NCI-H524 treated with DMSO at 0.1 percent for 48 hours (cell line): ENCODE results near the gene MAPK9.
"Not testable (repeated sequence)": the region's sequence is repeated elsewhere in the genome, so short reads cannot be mapped to it uniquely, and the experiment has no call there.

Source experiments
- DNase-seq: peaks from one replicate; lab custom pipeline; 2025; lab: John Stamatoyannopoulos, UW

The MAPK9 gene

DNA sequence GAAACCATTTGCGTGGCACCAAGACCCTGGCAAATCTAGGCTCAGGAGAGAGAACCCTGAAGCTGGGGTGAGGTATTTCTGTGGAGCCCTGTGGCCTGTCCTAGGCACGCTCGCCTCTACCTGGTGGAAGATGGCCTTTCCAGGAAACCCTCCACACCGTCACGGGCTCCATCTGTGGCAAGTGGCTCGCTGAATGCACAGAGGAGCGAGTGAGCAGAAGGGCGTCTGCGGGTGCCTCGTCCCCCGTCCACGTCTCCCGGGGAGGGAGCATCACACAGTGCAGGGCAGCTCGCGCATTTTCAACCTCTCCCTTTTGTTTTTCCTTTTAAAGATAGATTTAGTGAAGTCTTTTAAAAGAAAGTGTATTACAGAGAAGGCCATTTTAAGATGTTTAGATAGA lies 57.6 kb downstream of the MAPK9 start:
- no peak for DNase-seq

DNA sequence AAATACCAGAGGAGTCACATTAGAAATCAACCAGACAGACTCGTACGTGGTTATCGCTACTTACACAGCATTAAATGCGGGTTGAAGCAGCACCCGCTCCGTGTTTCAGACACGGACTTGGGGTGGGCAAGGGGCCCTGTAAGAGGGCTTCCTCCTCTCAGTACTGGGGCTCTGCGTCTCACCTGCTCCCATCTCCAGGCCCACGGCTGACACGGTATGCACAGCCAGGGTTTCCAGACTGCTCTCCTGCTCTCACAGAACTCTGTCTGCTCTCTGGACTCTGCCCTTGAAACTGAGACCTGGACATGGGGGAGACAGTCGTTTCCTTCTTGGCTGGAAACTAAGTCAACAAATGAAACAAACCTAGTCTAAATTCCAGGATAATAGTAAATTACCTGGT lies 58.2 kb downstream of the MAPK9 start:
- no peak for DNase-seq

DNA sequence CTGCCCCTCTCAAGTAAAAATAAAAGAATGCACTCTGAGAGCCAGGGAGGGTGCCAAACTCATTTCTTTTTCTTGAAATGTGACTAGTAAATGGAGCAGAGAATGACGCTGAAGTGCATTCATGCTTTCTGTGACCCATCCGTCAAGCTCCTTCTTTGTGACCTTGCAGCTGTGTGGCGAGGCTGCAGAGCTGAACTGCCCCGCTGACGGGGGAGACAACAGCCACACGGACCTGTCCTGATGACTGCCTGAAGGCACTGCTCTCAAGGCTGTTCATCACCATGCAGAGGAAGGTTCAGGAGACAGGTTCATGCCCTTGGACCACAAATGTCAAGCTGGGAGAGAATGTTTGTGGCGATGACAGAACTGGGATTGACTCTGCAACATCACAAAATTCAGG lies 61.9 kb downstream of the MAPK9 start:
- DNase-seq = no peak

DNA sequence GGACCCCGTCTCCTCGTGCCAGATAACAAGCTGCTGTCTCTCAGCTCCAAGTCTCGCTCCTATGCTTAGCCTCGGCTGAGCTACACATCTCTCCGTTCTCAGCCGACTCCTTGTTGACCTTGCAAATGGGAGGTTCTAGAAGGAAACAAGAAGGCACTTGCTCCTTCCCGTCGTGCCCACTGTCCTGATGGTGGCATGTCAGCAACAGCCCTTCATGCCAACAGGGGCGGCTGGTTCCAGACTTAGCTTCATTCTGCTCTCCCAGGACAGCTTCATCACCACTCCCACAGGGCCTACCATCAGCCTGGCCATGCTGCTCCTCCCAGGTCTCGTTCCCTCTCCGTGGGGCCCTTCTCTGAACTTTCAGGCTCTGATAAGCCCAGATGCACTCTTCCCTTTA lies 69.8 kb downstream of the MAPK9 start:
- DNase-seq = no peak

DNA sequence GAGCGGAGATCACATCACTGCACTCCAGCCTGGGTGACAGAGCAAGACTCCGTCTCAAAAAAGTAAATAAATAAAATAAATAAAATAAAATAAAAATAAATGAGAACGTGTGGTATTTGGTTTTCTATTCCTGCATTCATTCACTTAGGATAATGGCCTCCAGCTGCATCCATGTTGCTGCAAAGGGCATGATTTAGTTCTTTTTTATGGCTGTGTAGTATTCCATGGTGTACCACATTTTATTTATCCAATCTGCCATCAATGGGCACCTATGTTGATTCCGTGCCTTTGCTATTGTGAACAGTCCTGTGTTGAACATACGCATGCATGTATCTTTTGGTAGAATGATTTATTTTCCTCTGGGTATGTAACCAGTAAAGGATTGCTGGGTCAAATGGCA lies 74.1 kb downstream of the MAPK9 start:
- no peak for DNase-seq

DNA sequence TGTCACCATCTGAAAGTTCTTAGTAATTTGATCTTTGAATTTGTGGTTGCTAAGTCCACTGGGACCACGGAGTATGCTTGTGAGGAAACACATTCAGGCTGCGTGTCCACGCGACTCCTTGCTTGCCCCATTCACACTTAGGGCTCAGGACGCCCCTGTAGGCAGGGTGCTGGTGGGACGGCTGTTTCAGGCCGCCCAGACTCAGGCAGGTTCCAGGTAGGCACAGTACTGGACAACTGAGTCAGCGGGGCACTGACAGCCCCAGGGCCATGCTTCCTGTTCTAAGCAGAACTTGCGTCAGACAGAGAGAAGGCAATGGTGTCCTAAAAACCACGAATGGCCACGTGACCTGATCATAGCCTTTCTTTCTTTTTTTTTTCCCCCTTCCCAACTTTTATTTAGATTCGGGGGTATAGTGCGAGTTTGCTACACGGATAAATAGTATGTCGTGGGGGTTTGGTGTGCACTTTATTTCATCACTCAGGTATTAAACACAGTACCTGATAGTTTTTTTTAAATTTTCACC lies 75.2 kb downstream of the MAPK9 start:
- DNase-seq = no peak

DNA sequence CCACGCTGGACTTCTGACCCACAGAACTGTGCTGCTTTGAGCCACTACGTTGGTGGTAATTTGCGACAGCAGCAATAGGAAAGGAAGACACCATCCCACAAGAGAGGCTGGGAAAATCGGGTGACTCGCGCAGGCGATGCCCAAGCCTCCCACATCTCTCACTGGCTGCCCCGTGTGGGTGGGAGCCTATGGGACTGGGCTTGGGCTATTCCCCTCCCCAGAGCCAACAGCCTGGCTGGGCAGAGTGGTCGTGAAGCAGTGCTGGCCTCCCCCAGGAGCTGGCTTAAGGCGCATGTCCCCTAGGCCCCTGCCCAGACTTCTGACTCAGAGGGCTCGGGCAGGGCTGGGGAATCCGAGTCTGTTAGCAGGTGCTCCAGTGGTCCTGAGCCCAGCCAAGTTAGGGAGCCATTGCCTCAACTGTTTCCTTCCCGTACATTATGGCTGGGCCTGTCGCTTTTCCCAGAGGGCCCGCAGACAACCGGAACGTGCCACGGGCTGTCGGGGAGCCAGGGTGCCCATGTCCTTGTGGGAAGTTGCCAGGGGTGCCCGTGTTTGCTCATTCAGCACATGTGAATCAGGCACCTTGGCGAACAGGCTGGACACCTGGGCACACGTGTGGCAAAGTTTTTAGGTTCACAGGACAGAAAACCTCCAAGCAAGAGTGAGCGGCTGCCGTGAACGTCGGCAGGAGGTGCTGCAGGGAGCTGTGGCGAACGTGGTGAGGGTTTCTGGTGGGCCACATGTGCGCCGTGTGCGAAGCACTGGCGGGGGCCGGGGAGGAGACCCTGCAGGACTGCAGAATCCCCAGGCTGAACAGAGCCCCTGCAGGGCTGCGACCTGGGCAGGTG lies 75.9 kb downstream of the MAPK9 start:
- no peak for DNase-seq

DNA sequence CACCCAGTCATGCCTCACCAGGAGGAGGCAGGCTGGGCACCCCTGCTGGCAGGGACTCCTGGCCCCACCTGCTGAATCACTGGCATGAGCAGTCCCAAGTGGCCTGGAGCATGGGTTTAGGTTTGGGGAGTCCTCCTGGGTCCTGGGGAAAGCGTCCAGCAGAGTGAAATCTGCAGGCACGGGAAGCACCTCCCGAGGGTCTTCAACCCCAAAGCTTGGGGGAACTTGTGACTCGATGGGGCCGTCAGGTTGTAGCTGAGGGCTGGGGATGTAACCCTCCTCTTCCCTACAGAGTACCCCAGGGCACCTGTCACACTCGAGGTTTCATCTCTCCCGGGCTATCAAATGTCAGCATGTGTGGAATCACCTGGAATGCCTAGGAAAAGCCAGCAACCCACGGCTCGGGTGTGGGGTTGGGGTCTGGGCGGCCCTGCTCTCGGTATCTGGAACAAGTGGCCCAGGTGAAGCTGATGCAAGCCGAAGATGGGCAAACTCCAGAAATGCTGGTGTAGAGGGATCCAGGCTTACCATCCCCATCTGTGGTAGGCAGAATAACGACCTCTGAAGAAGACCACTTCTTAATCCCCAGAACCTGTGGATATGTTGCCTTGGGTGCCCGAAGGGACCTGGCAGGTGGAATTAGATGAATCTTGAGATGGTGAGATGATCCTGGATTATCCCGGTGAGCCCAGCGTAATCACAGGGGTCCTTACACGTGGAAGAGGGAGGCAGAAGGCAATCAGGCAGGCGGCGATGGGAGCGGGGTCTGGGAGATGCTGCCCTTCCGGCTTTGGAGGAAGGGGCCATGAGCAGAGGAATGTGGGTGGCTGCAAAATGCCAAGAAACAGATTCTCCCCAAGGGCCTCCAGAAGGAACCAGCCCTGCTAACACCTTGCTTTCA lies 76.8 kb downstream of the MAPK9 start:
- DNase-seq = no peak

DNA sequence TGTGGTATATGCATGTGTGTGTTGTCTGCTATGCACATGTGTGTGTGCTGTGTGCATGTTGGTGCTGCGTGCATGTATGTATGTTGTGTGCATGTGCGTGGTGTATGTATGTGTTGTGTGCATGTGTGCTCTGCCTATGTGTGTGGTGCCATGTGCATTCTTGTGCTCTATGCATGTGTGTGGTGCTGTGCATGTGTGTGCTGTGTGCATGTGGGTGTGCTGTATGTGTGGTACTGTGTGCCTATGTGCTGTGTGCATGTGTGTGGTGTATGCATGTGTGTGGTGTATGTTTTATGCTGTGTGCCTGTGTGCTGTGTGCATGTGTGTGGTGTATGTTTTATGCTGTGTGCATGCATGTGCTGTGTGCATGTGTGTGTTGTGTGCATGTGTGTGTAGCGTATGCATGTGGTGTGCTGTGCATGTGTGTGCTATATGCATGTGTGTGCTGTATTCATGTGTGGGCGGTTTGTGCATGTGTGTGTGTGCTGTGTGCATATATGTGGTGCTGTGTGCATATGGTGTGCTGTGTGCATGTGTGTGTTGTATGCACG lies 78.2 kb downstream of the MAPK9 start:
- DNase-seq = no peak

DNA sequence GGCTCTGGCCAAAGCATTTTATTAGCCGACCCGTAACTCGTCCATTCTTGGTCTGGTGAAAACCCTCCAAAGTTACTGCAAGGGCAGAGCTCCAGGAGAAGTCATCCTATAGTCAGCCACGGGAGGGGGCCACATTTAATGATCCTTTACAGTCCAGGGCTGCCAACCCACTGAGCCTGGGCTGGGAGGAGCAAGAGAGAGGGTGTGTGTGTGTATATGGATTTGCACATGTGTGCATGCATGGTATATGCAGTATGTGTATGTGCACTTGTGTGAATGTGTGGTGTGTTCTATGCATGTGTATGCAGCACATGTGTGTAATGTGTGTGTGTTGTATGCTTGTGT lies 78.7 kb downstream of the MAPK9 start:
- DNase-seq = no peak

DNA sequence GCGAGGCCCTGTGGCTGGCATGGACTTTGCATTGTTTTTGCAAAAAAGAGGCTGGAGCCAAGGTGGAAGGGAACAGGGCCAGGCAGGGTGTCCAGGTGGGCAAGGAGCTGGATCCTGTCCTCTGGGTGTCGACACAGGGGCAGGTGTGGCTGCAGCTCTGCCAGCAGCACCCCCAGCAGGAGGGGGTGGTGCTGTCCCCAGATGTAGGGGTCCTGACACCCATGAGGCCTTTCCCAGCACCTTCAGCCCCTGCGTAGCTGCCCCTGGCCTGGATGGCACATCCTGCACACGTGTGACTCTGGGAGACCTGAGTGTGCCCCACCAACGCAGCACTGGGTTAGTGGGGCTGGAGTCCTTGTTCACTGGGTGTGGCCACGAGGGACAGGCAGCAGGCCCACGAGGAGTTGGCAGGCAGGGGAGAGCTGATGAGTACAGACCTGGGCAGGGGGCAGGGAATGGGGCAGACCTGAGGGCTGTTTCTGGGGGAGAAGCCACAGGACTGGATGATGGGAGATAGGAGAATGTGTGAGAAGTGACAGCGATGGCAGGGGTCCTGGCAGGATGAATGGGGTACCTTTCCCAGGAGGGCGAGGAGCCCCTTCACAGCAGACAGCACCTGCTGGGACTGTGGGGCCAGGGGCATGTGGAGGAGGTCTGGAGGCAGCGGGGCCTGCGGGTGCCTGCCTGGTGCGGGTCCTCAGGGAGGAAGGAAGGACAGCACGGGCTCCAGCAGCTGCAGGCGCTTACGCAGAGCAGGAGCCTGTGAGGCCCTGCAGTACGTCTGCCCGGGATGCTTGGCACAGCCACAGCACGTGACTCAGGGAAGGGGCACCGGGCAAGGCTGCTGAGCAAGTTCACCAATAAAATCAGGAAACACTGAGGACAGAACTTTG lies 79.3 kb downstream of the MAPK9 start:
- DNase-seq = no peak

DNA sequence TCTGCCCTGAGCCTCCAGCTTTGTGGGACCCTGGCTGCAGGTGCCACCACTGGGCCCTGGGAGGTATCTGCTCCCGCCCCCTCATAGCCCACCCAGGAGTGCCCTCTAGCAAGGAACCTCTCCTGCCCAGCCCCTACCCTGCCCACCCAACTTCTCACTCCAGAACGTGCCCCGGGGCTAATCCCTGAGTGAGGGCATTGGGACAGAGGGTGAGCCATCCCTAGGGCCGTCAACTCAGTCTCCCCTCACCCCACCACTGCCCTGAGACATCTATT lies 80.2 kb downstream of the MAPK9 start:
- DNase-seq = no peak

DNA sequence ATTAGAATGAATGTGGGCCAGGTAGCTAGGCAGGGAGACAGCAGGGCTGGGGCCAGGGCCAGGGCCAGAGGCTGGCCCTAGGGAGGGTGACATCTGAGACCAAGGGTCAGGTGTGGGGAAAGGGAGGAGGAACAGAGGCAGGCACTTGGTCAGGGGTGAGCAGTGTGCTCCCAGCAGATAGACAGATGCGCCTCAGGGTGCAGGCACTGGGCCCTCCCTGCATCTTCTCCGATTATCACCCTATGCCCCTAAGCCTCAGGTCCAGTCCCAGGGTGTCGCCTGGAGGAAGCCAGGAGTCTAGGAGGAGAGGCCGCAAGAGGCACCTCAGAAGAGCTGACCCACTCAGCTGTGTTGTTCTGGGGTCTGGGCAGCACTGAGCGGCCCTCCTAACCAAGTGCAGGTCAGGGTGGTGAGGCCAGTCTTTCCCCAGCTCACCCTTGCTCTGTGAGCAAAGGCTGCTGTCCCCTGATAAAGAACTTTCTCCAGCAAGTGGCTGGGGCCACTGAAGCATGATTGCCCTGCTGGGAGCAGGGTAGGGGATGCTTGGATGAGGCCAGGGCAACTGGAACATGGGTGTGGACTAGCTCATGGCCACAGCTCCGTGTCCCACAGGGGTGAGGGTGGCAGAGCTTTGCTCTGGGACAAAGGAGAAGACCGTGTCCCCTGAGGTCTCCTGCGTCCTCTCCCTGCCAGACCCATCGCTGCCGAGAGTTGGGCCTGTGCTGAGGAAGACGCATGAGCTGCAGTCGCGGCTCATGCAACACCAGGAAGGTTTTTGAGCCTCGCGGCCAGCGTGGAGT lies 80.7 kb downstream of the MAPK9 start:
- DNase-seq = no peak

DNA sequence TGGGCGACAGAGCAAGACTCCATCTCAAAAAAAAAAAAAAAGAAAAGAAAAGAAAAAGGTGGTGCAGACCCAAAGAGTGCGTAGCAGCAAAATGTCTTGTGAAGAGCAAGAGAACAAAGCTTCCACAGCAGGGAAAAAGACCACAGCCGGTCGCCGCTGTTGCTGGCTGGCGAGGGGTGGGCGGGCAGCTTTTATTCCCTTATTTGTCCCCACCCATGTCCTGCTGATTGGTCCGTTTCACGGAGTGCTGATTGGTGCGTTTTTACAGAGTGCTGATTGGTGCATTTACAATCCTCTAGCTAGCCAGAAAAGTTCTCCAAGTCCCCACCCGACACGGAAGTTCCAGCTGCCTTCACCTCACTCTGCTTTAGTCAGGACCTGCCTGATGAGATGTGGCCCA lies 81.8 kb downstream of the MAPK9 start:
- DNase-seq = not testable (repeated sequence)

DNA sequence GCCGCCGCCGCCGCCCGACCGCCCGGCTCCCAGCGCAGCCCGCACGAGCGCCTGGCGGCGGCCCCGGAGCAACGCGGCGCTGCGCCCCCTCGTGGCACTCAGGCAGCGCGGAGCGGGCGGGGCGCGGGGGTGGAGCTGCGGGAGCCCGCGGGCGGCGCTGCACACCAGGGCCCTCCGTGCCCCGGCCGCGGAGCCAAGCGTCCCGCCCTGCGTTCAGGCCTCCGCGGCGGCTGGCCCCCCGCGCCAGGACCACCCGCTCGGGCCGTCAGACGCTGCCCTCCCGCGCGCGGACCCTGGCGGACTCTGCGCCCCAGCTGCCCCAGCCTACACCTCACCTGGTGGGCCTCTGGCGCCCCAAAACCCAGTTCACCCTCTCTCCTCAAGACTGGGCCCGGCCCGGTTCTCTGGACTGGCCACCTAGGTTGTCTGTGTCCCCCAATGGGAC lies 82.7 kb downstream of the MAPK9 start, which contains the start of gene RASGEF1C:
Gene RASGEF1C (minus strand): TSS at position 75 of the 445 bp plus-strand sequence. CDS start 71,159 bp downstream, outside the sequence.
- DNase-seq = no peak

DNA sequence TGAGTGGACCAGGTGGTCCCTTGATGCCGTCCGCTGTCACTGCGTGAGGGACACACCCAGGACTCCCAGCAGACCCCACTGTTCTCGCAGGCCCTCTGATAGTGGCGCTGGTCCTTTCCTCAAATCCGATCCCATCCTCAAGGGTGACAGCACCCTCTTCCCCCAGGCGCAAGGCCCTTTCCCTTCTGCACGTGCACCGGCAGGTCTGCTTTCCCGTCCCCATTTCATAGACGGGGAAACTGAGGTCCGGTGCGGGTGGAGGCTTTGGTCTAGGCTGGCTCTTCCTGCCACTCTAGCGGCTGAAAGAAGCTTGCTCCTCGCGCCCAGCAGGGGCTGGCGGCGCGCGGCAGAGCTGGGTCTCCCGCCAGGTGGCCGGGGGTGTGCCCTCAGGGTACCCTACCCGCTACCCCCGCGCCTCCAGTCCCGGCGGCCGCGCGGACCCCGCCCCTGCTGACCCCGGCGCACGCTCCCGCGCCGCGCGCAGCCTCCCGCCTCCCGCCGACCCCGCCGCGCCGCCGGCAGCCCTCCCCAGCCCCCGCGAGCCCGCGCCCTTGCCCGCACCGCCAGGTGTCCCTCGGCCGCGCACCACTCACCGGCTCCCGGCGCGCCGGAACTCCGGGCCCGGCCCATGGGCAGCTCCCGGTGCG lies 83.3 kb downstream of the MAPK9 start:
- DNase-seq = no peak

DNA sequence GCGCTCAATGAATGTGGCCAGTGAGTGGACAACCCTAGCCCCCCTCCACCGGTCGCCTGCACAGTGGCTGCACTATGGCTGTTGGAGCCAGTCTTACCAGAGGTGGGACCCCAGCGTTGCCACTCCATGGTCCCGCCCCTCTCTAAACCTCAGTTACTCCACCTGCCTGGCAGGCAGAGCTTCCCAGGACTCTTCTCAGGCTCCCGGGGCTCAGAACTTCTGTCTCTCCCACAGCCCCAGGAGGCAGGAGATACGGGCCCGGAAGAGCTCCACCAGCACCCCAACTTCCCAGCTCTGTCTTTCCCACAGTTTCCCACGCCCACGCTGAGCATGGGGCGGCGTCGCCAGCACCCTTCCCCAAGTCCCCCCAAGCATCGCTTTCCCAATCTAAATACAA lies 83.8 kb downstream of the MAPK9 start:
- no peak for DNase-seq

DNA sequence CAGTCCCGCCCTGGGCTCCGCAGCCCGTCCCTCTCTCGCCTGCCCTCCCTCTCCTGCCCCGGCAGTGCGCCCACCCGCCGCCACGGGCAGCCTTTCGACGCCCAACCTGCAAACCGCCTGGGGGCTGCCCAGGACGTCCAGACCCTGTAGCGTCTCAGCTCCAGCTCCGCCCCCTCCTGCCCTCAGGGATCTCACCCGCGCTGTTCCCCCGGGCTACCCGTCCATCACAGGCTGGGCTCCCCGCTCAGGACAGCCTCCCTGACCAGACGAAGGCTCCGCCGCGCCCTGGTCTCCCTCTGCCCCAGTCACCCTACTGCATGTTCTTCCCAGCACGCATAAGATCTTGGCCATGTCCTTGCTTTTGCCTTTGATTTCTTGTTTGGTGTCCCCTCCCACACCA lies 84.3 kb downstream of the MAPK9 start:
- DNase-seq = no peak

DNA sequence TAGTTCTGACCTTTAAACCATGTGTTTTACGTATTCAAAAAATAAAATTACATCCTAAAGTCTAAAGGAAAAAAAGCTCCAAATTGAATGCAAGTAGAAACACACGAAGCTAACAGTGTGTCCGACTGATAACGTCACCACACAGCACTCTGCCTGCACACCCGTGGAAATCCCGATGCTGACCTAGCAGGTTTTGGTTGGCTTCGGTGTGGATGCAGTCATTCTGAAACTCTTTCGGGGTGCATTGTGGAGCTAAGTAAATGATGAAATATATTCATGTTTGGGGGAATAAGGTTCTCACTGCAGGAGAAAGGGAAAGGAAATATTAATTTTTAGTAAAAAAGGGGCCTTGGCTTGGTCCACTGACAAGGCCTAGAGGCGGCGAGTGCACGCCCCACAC lies 84.9 kb downstream of the MAPK9 start:
- DNase-seq = no peak

DNA sequence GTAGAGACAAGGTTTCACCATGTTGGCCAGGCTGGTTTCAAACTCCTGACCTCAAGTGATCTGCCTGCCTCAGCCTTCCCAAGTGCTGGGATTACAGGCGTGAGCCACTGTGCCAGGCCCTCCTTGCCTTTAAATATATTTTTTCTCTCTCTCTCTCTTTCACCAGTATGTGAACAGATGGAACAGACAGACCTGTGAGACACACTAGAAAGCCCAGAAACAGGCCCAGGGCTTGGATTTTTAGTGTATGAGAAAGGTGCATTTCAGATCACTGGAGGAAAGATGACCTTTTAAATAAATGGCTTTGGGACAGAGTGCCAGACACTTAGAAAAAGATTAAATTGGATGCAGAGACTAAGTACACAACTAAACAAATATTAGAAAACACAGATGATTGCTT lies 86.0 kb downstream of the MAPK9 start:
- DNase-seq = no peak
